ENCODE measurements around the gene TOR1B.

TOR1B gene, protein sequence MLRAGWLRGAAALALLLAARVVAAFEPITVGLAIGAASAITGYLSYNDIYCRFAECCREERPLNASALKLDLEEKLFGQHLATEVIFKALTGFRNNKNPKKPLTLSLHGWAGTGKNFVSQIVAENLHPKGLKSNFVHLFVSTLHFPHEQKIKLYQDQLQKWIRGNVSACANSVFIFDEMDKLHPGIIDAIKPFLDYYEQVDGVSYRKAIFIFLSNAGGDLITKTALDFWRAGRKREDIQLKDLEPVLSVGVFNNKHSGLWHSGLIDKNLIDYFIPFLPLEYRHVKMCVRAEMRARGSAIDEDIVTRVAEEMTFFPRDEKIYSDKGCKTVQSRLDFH

GRCh38 chr9:129802833-129803675 lies at the start of gene TOR1B:
Gene TOR1B, plus strand, starts transcription at chr9:129803184. Its CDS starts 29 bp downstream, at chr9:129803213.
- no peak for TF ChIP-seq CTCF (IDR thresholded peaks at IDR 0.05; ENCODE audit: insufficient read depth, low read length, poor library complexity, severe bottlenecking)
- DNase-seq (ENCODE audit: extremely low read depth, insufficient read length) = peak; percentile 93
- Histone ChIP-seq H3K27me3 (replicated peaks; ENCODE audit: control insufficient read depth, insufficient read depth, low read length) (no peaks in the 10 kb centered on the region), H3K36me3 (ENCODE audit: control insufficient read depth, insufficient read depth, low read length) (peaks cover 5% of the 10 kb centered on the region; the same call in 1 of the 2 replicates), H3K4me3 (replicated peaks; ENCODE audit: low read depth, low read length) (peak within 1 kb of the TSS; percentile 68)

DNA sequence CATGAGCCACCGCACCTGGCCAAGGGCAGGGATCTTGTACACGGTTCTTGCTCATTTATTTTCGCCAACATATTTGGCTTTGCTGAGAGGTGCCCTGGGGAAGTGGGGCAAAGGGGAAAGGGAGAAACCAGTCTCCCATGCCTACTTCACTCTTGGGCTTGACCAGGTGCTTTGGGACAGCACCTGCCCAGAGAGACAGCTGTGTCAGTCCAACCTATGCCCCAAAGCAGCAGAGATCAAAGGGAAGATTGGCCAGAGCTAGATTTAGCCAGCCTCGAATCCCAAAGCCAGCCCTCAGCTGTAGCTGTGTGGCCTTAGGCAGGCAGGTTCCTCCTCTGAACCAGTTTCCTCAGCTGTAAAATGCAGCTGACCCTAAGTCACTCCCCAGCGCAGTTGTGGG lies 47.8 kb upstream of the TOR1B start:
- DNase-seq (ENCODE audit: extremely low read depth, insufficient read length) = no peak
- Histone ChIP-seq H3K36me3 (ENCODE audit: control insufficient read depth, insufficient read depth, low read length) (no peaks in the 10 kb centered on the region), H3K27me3 (replicated peaks; ENCODE audit: control insufficient read depth, insufficient read depth, low read length) (0 out of 2 replicates have a peak, but pooled peaks cover 2% of the 10 kb centered on the region), H3K4me3 (replicated peaks; ENCODE audit: low read depth, low read length) (no peak overlapping the region)
- no peak for TF ChIP-seq CTCF (IDR thresholded peaks at IDR 0.05; ENCODE audit: insufficient read depth, low read length, poor library complexity, severe bottlenecking)

- no peak for TF ChIP-seq CTCF (IDR thresholded peaks at IDR 0.05; ENCODE audit: insufficient read depth, low read length, poor library complexity, severe bottlenecking)
- H3K36me3 ChIP-seq (ENCODE audit: control insufficient read depth, insufficient read depth, low read length) = no peaks in the 10 kb centered on the region
- no peak overlapping the region for H3K4me3 ChIP-seq (replicated peaks; ENCODE audit: low read depth, low read length)
- 0 out of 2 replicates have a peak, but pooled peaks cover 2% of the 10 kb centered on the region for H3K27me3 ChIP-seq (replicated peaks; ENCODE audit: control insufficient read depth, insufficient read depth, low read length)
- no peak for DNase-seq (ENCODE audit: extremely low read depth, insufficient read length)
Observed at GRCh38 chr9:129756191-129756590, 46.8 kb upstream of the TOR1B start.

DNA sequence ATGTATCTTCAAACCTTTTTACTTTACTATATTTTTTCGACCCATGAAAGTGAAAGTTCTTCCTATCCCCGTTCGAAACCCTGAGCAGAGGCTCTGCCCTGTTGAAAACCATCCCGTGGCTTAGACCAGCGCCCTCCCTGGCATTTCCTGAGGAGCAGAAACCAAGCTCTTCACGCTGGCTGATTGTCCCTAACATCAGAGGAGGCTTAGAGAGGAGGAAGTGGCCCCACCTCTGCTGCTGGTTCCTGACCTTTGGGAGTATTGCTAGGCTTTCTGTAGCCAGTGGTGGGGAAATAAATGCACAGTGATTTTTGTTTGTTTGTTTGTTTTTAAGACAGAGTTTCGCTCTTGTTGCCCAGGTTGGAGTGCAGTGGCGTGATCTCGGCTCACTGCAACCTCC lies 45.9 kb upstream of the TOR1B start:
- DNase-seq (ENCODE audit: extremely low read depth, insufficient read length) = no peak
- no peaks in the 10 kb centered on the region for H3K27me3 ChIP-seq (replicated peaks; ENCODE audit: control insufficient read depth, insufficient read depth, low read length)
- no peak overlapping the region for H3K4me3 ChIP-seq (replicated peaks; ENCODE audit: low read depth, low read length)
- H3K36me3 ChIP-seq (ENCODE audit: control insufficient read depth, insufficient read depth, low read length) = no peaks in the 10 kb centered on the region
- TF ChIP-seq CTCF (IDR thresholded peaks at IDR 0.05; ENCODE audit: insufficient read depth, low read length, poor library complexity, severe bottlenecking) = no peak

DNA sequence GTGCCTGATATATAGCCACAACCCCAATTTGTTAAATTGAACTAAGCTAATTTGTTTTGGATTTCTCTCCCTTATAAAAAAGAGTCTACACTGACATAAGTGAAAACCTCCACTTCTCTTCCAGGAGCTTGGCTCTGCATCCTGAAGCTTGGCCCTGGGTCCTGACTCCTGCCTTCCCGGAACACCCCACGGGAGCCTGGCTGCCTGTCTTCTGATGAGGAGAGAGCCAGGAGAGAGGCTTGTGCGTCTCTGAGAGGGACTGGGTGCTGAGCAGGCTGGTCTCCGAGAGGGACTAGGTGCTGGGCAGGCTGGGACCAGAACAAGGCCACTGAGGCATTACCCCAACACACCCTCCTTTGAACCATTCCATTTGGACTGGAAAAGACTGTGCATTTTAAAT lies 43.7 kb upstream of the TOR1B start:
- no peak for DNase-seq (ENCODE audit: extremely low read depth, insufficient read length)
- Histone ChIP-seq H3K27me3 (replicated peaks; ENCODE audit: control insufficient read depth, insufficient read depth, low read length) (no peaks in the 10 kb centered on the region), H3K36me3 (ENCODE audit: control insufficient read depth, insufficient read depth, low read length) (no peaks in the 10 kb centered on the region), H3K4me3 (replicated peaks; ENCODE audit: low read depth, low read length) (no peak overlapping the region)
- TF ChIP-seq CTCF (IDR thresholded peaks at IDR 0.05; ENCODE audit: insufficient read depth, low read length, poor library complexity, severe bottlenecking) = no peak
